ENCODE measurements around the gene AZIN2.

DNA sequence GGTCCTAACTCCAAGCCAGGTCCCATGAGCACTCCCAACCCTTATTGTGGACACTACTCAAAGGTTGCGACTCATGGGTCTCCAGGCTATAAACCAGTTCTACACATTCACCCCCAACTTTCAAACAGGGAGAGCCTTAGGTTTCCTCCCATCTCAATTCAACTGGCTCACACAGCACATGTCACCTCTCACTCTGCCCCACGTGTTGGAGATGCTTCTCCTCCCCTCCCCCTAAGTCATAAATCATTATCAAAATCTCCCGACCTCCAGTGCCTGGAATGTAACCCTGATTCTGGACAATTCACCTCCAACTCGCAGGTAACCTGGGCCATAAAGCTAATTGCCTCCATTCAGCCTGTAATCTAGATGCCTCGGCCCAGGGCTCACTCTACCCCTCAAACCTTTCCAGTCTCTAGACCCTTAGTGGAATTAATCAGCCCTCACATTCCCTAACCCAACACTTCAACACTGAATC is 44.9 kb upstream of the AZIN2 start:
- TF ChIP-seq, protein P1, sequence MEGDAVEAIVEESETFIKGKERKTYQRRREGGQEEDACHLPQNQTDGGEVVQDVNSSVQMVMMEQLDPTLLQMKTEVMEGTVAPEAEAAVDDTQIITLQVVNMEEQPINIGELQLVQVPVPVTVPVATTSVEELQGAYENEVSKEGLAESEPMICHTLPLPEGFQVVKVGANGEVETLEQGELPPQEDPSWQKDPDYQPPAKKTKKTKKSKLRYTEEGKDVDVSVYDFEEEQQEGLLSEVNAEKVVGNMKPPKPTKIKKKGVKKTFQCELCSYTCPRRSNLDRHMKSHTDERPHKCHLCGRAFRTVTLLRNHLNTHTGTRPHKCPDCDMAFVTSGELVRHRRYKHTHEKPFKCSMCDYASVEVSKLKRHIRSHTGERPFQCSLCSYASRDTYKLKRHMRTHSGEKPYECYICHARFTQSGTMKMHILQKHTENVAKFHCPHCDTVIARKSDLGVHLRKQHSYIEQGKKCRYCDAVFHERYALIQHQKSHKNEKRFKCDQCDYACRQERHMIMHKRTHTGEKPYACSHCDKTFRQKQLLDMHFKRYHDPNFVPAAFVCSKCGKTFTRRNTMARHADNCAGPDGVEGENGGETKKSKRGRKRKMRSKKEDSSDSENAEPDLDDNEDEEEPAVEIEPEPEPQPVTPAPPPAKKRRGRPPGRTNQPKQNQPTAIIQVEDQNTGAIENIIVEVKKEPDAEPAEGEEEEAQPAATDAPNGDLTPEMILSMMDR (IDR thresholded peaks at IDR 0.05; ENCODE audit: low read length), result no peak
- no peak for TF ChIP-seq EZH2 (IDR thresholded peaks at IDR 0.05; ENCODE audit: borderline replicate concordance, low read length)
